Measurements from ENCODE around the gene FGF21.
"Not testable (repeated sequence)": the region's sequence is repeated elsewhere in the genome, so short reads cannot be mapped to it uniquely, and the experiment has no call there.

FGF21 gene, protein sequence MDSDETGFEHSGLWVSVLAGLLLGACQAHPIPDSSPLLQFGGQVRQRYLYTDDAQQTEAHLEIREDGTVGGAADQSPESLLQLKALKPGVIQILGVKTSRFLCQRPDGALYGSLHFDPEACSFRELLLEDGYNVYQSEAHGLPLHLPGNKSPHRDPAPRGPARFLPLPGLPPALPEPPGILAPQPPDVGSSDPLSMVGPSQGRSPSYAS

DNA sequence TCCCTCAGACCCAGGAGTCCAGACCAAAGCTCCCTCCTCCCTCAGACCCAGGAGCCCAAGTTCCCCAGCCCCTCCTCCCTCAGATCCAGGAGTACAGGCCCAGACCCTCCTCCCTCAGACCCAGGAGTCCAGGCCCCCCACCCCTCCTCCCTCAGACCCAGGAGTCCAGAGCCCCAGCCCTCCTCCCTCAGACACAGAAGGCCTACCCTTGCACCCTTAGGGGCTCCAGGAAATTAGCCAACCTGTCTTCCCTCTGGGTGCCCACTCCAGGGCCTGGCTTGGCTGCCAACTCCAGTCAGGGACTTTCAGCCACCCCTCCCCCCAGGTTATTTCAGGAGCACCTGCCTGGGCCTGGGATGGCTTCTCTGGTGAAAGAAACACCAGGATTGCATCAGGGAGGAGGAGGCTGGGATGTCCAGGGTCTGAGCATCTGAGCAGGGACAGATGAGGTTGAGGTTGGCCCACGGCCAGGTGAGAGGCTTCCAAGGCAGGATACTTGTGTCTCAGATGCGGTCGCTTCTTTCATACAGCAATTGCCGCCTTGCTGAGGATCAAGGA is at the start of gene FGF21:
TSS of gene FGF21 (plus strand) at position 441 of the 558 bp plus-strand sequence. CDS start 713 bp downstream, outside the sequence.
- in situ Hi-C loops (cut with HindIII; ENCODE audit: low sequenced_read_pairs), result no loop called here

DNA sequence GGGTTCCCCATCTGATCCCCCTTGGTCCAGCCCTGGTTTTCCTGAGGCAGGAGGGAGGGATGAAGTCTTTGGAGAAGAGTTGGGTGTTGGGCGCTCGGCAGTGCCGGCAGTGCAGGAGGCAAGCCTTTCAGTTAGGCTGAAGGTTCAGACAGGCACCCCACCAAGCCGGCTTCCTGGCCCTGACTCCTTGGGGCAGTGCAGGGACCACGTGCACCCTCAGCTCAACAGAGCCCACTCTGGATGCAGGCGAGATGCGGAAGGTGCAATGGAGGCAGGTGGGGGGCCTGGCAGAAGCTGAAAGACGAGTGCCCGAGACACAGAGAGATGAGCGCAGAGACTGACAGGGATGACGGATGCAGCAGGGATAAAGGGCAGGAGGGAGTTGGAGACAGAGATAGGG is 46.9 kb upstream of the FGF21 start:
- in situ Hi-C loops (cut with HindIII; ENCODE audit: low sequenced_read_pairs), result no loop called here

DNA sequence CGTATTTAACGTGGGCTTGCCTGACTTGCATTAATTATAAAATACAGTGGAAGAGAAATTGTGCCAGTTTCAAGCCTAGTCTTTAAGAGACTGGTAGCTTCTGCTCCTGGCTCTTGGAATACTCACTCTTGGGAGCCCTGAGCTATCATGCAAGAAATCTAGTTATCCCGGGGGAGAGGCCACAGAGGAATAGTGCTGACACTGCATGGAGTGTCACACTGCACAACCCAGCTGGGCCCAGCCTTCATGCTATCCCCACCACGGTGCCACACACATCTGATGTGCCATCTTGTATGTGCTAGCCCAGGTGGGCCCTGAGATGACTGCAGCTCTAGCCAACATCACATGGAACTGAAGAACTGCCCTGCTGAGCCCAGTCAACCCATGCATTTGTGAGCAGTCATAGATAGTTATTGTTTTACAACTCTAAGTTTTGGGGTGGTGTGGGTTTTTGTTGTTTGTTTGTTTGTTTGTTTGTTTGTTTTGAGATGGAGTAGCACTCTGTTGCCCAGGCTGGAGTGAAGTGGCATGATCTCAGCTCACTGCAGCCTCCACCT is 44.1 kb upstream of the FGF21 start:
- in situ Hi-C loops (cut with HindIII; ENCODE audit: low sequenced_read_pairs), result no loop called here

DNA sequence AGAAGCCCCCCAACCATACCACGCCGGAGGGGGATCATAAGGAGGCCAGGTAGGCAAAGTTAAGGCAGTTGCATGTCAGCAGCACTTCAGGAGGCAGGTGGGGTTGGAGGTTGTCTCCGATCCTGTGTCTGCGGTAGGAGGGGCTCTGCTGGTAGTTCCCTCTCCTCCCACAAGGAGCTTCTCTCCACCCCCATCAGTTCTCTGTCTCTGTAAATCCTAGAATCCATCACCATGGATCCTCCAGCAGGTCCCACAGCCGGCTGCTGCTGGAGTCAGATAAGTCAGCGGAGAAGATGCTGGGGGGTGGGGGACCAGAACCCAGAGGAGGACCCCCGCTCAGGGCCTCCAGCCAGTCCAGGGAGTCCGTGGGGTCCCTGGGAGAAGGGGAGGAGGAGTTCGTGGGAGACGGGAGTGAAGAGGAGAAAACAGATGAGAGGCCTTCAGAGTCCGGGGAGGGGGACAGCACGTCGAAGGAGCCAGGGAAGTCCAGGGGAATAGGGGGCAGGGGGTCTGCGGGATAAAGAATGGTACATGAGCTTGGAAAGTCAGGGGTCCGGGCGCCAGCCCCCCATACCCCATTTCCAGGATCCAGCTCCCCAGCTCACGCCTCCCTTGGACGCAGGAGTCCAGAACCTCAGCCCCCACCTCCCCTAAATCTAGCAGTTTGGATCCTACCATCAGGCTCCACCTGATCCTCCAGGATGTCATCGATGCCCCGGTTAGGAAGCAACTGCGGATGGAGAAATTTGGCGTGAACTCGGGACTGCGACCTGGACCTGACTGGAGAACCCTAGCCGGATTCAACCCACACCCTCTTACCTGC is 42.1 kb upstream of the FGF21 start:
- in situ Hi-C loops (cut with HindIII; ENCODE audit: low sequenced_read_pairs), result no loop called here

DNA sequence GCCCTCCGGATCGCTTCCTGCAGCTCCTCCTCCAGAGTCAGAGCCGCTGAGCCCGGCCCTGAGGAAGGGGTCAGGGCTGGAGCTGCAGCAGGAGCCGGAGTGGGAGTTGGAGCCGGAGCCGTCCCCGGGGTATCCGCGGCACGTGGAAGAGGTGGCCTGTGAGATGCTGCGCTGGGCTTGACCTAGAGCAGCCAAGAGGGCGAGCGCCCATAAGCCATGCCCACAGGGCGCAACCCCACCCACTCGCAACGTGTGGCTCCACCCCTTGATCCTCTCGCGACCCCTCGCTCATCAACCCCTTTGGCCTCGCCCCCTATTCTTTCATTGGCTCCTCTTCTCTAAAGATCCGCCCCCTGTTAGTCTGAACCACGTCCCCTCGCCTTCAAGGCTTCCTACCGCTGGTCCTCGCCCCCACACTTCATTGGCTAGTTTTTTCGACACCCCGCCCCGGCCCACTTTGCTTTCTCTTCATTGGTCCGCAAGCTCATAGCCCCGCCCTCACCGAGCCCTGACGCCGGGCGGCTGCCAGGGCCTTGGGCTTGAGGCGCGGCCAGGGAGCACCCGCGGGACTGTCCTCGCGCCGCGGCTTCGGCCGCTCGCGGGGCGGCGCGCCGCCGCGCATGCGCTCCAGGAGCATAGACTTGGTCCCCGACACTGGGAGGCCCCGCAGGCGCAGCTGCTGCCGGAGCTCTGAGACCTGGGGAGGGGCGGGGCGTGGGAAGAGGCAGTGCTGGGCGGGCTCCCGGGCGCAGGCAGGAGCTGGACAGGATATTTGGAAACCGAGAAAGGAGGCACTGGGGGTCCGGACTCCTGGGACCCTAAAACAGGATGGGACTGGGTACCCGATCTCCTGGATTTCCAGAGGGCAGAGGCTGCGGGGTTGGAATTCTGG is 41.2 kb upstream of the FGF21 start:
- in situ Hi-C loops (cut with HindIII; ENCODE audit: low sequenced_read_pairs), result no loop called here

DNA sequence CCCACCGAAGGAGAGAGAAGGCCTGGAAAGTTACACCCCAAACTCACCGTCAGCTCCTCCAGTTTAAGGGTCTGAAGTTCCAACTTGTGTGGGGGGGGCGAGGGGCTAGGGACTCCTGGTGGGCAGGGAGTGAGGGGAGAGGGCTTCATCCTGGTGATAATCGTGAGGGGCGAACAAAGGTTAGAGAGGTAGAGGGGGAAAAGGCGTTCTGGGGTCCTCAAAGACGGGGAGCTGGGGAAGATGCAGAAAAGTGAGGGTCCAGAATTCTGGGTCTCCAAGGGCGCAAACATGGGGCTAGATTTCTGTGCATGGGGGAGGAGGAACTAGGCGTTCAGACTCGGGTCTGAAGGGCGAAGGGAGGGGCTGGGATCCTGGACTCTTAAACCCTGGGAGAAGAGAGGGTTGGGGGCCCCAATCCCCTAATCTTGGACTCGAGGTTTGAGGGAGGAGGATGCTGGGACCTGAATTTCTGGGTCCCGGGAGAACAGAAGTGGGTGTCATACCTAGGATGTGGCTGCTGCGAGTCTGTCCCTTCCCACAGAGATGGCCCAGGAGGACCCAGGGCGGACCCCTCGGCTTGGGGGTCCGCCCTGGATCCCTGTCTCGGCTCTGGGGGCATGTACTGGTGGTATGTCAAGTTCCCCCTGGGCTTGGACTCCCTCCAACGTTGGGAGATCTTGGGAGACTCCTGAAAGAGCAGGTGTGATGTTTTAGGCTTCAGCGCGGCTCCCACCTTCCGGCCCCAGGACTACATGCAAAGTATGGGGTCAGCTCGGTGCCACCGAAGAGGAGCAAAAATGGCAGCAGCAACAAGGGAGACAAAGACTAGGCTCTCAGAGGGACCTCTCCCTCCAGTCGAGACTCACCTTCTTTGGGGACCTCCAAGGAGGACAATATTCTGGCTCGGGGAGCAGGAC is 40.3 kb upstream of the FGF21 start:
- in situ Hi-C loops (cut with HindIII; ENCODE audit: low sequenced_read_pairs), result no loop called here

DNA sequence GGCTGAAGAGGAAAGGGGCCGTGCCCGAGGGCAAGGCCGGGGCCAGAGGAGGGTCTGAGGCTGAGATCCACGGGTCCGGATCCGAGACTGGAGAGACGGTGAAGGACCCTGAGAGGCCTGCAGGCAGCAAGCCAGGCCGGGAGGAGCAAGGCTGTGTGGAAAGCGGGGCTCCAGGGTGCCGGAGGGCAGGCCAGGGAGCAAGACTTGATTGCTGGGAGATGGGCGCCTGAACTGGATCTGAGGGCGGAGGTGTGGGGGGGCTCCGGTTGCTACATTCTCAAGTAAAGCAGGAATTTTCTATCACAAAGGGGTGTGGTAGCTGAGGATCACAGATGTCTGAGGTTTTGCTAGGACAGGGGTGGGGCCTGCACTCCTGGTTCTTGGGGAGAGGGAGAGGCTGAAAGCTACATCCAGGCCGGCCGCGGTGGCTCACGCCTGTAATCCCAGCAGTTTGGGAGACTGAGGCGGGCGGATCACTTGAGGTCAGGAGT is 39.6 kb upstream of the FGF21 start:
- in situ Hi-C loops (cut with HindIII; ENCODE audit: low sequenced_read_pairs), result no loop called here

DNA sequence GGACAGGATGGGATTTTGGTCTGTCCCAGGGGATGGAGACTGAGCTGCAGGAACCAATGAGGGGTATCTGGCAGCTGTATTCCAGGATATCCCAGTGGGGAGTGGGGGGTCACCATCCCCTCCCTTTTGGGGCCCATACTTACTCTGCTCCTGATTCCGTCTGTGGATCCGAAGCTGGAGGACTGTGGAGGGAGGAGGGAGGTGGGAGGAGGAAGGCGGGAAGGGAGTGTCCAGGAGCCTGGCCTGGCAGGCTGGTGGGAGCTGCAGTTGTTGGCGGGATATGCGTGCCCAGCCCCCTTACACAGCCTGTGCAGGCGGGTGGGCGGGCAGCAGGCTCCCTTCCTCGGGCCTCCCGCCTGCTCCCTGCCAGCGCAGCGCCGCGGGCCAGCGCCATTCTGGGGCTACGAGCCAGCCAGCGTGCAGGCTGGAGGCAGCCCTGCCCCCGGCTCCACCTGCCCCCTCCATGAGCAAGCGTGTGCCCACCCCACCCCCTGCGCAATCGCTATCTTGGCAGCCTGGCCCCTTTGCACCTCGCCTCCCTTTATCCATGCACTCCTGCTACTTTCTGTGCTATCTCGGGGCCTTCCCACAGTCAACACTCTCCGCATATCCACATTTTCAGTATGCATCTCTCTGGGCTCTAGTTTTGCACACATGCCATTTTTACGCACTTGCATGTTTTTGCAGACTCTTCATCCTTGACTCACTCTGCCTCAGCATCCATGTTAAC is 38.6 kb upstream of the FGF21 start:
- in situ Hi-C loops (cut with HindIII; ENCODE audit: low sequenced_read_pairs), result no loop called here

DNA sequence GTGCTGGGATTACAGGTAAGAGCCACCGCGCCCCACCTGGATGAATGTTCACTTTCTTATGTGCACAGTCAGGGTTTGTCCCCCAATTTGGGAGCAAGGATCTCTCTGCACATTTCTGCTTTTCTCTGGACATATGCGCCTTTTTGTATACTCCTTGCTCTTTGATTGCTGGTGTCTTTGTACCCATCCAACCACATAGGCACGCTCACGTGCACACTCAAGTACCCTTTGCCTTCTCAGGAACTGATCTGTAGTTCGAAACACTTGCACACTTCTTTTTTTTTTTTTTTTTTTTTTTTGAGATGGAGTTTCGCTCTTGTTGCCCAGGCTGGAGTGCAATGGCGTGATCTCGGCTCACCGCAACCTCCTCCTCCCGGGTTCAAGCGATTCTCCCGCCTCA is 37.2 kb upstream of the FGF21 start:
- in situ Hi-C loops (cut with HindIII; ENCODE audit: low sequenced_read_pairs), result not testable (repeated sequence)

DNA sequence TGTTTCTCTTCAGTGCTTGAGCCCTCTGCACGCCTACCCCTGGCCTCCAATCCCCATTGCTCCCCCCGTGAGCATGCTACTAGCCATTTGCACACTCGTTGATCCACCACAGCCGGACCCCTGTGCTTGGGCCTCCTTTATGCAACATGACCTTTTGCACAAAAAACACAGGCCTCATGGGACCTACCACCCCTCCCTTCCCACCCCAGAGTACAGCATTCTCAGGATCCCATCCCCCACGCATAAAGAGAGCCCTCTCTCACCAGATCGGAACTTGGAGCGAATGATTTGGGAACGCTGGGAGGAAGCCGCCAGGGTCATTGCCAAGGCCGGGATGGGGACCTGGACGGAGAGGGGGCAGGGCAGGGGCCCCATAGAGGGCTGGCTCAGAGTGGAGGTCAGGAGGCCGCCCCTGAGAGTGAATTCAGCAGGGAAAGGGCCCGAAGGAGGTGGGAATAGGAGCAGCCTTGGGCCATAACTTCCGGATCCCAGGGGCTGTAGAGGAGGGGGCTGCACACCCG is 36.6 kb upstream of the FGF21 start:
- in situ Hi-C loops (cut with HindIII; ENCODE audit: low sequenced_read_pairs), result no loop called here

DNA sequence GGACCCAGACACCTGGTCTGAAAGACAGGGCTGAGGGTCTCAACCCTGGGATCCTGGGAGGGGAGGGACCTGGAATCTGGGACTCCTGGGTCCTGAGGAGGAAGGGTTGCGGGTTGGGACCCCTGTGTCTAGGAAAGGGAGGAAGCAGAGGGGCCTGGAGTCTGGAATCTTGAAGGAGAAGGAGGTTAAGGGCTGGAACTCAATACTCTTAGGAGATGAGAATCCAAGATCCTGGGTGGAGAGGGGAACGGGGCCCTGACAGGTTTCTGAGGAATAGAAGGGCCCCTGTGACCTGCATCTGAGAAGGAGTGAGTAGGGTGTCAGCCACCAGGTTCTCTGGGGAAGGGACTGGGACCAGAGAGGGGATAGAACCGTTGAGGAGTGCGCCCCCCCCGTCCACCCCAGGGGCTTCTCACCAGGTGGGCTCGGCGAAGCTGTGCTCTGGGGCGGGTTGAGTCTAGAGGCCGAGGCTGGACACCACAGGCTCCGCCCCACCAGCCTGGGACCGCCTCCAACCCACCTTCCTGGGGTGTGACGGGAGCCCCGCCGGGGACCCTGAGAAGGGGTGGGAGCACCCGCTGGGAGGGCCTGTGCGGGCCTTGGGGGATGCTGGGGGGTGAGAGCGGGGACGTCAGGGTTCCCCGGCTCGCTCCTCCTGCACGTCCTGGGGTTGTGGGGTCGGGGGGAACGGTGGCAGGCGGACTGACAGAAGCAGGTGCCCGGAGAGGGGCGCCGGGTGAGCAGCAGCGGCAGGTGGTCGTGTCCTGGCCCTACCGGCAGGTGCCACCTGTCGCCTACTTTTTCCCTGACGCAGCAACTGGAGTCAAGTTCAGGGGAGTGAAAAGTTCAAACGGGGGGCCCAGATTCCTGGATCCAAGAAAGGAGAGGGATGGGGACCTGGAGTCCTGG is 35.8 kb upstream of the FGF21 start, which contains the start of gene MAMSTR:
TSS of gene MAMSTR (minus strand) at position 463 of the 909 bp plus-strand sequence. CDS start 694 bp downstream, outside the sequence.
- in situ Hi-C loops (cut with HindIII; ENCODE audit: low sequenced_read_pairs), result loop anchor here (5.0 kb wide), 2 partner anchors 87 to 93 kb away; partner anchors contain the start of gene BCAT2

DNA sequence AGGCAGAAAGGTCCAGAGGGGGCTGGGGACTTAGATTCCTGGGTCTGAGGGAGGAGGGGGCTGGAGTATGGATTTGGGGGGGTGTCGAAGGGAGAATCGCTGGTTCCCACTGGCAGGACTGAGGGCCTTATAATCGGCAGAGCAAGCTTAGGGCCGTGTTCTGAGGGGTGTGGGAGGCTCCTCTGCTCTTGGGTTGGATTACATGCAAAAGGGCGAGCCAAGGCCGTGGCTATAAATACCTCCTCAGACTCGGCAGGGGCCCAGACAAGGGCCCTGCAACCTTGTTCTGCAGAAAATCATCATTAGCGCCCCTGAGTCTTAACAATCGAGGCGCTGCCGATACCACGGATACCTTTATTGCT is 35.1 kb upstream of the FGF21 start:
- in situ Hi-C loops (cut with HindIII; ENCODE audit: low sequenced_read_pairs), result loop anchor here (5.0 kb wide), 2 partner anchors 88 to 92 kb away; partner anchors contain the start of gene BCAT2

DNA sequence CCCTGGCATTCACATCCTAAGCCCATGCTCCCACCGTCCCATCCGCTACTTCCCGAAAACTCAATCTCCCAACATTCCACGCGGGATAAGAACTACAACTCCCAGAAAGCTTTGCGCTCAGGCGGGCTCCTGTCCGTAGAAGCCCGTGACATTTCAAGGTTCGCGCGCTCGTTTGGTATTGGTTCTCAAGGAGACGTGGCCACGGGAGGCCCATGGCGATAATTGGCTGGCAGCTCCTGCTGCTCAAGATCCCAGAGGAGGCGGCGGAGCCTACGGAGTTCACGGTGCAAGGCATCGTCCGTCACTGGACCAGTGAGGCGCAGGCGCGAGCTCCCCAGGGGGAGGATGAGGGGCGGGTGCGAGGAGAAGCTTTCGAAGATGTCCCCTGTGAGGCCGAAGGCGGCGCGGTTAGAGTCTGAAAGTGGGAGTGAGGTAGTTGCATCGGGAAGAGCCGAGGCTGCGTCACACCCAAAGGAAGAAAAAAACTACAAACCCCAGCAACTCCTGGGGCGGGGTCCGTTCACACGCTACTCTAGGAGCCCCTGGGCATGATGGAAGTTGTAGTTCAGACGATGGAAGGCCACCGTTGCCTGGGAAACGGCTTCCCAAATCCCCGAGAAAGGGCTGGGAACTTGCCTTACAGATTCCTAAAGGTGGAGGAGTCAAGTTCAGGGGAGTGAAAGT is 34.6 kb upstream of the FGF21 start:
- in situ Hi-C loops (cut with HindIII; ENCODE audit: low sequenced_read_pairs), result loop anchor here (5.0 kb wide), 2 partner anchors 88 to 92 kb away; partner anchors contain the start of gene BCAT2

DNA sequence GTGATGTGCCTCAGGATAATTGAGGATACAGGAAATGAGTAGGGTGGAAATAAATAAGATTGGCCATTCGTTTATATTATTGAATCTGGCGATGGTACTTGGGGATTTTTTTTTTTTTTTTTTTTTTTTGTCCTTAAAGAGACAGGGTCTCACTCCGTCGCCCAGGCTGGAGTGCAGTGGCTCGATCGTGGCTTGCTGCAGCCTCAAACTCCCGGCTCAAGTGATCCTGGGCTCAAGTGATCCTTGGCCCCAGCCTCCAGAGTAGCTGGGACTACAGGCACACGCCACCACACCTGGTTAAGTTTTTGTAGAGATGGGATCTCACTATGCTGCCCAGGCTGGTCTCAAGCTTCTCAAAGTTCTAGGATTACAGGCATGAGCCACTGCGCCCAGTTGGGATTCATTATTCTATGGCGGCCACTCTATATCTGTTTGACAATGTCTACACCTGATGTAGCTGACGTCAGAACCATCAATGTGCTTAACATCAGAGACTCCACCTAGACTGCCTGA is 33.1 kb upstream of the FGF21 start:
- in situ Hi-C loops (cut with HindIII; ENCODE audit: low sequenced_read_pairs), result loop anchor here (5.0 kb wide), 2 partner anchors 90 kb away; partner anchors contain the start of gene BCAT2

DNA sequence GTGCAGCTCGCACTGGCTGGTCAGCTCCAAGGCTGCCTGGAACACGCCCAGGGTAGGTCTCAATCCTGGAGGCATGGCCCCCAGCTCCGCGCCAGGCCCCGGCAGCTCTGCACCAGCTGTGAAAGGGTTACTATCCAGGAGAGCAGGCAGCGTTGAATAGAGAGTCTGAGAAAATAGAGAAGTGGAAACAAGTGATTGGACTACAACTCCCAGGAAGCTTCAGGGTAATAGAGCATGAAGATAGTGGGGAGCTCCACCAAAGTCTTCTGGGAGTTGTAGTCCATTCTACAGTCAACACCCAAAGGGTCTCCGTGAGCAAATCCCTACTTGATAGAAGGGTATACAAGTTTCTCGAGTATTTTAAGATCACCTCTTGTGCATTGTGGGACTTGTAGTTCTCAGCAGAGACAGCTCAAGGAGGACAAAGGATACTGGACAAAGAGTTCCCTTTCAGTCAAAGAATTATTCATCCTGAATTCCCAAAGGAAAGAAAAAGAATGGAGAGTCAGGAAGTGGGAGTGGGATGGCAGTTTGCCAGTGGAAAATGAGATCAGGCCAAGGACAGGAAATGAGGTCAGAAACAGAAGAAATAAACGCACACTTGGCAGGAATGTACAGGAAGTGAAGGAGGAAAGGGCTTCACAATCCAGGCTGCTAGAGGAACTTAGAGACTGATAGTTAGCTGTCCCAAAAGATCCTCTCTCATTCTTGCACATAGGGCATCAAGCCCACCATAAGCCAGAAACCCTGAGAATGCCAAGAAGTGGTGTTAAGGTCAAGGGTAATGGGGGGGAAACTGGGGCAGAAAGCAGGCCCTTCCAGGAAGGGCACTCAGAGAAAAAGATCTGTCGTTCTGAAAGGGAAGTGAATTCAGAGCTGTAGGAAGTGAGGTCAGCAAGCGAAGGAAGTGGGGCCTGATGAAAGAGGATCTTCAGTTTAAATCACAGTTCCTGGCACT is 30.2 kb upstream of the FGF21 start:
- in situ Hi-C loops (cut with HindIII; ENCODE audit: low sequenced_read_pairs), result loop anchor here (5.0 kb wide), 2 partner anchors 87 to 93 kb away; partner anchors contain the start of gene BCAT2

Data from endothelial cell of hepatic sinusoid (primary cell).